GM19467 (cell line): ENCODE measurements around the gene NAV2.

ENCODE experiments used
- ATAC-seq: cut with Tn5 transposase; IDR thresholded peaks from one replicate; pipeline ENCODE4 v1.9.1; 2021; ENCODE audit warnings: mild to moderate bottlenecking, moderate library complexity; ENCODE audit not compliant: unreplicated experiment

The NAV2 gene

DNA sequence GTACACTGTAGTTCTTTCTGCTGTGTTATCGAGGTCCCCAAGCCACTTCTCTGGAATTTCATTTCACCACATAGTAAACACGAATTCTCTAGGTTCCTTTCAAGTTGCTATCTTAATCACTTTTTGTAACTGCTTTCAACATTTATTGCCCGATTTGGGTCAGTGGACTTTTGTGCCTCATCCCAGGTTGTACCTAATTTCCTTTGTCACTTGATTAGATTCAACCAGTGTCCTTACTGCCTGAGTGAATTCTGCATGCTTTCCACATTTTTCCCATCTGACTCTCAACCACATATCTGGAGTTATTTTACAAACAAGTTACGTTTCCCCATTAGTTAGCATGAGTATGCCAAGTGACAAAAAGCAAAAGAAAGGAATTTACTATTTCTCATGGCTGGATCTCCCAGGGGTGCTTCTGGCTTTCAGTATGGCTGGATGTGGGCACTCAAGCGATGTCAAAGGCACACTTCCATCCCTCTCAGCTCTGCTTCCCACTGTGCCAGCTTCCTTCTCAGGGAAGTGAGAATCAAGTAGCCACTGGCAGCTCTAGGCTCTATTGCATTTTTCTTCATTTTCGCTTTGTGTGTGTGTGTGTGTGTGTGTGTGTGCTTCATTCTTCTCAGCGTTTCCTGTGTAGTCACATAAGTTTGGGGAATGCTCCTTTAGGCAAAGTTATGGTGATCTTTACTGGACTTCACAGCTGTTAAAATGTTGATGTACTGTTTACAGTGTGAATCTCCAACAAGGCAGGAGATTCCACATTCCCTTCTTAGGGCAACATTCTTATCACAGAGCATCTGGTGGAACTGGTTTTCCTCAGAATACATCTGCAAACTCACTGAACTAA, 318.7 kb downstream of the NAV2 start:
- ATAC-seq = no peak

DNA sequence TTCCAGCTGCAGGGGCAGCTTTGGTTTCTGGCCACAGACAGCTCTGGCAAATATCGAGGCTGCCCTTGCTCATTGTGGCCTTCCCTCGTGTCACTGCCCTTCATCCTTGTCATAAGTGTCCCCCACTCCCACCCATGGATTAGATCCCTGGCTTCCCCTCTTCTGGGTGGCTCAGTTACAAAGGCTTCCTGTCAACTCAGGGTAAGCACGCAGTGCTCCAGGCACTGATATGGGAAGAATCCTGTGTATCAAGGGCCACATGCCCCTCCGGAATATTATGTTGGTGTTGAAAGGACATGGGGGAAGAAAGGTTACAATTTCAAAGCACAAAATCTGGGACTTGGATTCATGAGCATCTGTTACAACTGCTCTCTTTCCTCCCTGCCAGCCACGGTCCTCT, 319.5 kb downstream of the NAV2 start:
- ATAC-seq = no peak

DNA sequence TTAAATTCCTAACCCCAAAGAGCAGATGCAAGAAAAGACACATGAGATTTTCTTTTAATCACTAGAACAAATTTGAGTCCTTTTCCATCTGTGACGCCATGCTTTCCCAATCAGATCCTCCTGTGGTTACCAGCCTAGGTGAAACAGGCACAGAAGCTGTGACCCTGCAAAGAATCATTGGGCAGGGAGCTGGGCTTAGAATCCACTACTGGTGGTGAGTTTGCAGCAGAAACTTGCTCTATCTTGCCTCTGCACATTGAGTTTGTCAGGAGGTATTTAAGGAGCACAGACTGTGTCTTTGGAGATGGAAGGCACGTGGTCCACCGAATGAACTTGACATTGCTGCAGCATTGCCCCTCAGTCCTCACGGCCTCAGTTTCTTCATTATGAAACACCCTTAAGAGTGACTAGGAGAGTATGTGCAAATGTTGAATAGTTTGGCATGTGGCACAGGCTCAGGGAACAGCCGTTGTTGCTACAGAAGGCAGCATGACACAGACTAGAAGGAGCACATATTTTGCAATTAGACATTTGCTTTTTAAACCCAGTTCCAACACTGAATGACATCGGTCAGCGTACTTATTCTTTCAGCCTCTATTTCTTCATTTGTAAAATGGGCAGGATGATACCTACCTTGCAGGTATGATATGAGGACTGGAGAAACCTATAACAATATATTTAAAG, 320.1 kb downstream of the NAV2 start:
- no peak for ATAC-seq

- no peak for ATAC-seq
Observed at GRCh38 chr11:20033806-20034205, 321.2 kb downstream of the NAV2 start.

DNA sequence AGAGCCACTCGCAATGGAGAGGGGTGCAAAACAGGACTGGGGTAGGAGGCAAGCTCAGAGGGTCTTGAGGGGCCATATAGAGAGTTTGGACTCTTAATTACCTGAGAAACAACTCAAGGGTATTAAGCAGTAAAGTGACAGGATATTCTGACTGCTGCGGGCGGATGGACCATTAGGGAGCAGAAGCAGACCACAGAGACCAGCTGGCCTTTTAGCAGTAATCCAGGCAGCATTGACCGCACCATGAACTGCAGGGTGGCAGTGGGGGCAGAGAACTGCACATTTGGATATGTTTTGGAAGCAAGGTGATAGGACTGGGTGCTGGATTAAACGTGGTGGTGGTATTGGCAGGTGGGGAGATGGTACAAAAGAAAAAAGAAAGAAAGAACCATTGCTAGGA, 322.3 kb downstream of the NAV2 start:
- ATAC-seq = no peak

GRCh38 chr11:20035375-20035700, 322.7 kb downstream of the NAV2 start:
- no peak for ATAC-seq

GRCh38 chr11:20035701-20036601, 323.3 kb downstream of the NAV2 start:
- no peak for ATAC-seq

DNA sequence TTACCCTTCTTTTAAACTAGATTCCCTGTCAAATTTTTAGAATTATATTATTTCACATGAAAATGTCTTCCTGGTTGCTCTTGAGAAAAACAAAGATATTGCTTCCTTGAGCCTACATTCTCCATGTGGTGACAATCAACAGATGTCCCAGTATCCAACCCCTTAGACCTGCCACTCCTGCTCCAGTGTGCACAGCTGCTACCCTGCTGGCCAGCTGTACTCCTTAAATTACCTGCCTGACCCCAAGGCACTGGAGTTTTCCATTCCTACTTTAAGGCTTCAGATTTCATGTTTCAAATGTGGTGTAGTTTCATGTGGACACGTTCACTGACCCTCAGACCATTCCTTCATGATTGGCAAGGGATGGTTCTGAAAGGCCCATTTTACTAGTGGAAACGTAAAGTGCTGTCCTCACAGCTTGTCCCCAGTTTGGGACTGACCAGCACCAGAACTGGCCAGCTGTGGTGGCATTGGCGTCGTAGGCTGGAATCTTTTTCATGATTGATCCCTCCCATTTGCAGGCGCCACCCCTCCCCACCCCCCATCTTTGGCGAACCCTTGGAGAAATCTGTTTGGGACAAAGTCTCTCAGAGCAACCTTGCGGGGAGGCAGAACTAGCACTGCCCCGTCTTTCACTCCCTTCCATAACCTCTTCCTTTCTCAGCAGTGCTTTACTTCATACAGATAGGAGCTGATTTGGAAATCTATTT, 324.1 kb downstream of the NAV2 start:
- ATAC-seq = no peak

- ATAC-seq = no peak
Observed at GRCh38 chr11:20037396-20038153, 324.9 kb downstream of the NAV2 start.

DNA sequence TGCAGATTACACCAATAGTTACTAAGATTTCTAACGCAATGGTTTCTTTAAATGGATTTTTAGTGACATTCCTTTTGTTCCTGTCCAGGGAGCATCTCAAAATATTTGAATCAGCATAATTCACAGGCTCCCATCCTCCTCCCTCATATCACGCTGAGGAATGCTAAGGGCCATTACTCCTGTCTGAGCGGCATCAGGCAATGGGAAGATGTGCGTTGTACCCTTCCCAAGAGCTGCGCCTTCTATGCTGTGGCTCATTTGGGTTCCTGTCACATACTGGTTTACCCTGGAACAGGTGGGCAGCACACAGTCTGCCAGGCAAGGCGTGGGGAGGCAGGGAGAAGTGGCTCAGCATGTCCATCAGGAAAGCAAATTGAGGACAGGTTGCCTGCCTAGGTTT, 325.8 kb downstream of the NAV2 start:
- ATAC-seq = no peak

DNA sequence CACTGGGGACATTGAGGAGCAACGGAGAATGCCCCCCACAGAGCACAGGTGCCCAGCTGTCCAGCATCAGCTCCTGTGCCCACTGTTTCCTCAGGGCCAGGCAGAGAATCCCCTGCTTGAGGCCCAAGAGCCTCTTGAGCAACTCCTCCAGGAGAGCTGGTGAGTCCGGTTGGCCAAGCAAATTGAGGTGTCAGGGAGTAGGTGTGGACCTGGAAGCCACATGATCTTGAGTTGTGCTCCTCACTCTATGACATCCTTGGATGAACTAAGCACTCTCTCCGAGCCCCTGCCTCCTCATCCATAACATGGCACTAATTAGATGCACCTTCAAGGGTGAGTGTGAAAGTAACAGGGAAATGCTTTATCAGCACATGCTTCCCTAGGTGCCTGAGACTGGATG, 326.3 kb downstream of the NAV2 start:
- ATAC-seq = no peak

DNA sequence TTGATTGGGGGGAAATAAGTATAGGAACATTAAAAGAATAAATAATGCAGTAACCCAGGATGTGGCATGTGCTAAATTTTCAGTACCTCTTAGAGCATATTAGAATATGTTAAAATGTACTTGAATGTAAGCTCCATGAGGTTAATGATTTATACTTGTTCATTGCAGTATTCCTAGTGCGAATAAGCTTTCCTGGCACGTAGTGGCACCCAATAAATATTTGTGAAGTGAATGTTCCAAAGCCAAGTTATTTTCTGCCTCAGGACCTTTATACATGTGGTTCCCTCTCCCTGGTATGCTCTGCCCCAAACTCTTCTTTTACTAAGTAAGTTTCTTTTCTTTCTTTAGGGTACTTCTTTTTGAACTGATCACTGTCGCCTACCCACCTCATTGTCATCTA, 328.9 kb downstream of the NAV2 start:
- no peak for ATAC-seq

DNA sequence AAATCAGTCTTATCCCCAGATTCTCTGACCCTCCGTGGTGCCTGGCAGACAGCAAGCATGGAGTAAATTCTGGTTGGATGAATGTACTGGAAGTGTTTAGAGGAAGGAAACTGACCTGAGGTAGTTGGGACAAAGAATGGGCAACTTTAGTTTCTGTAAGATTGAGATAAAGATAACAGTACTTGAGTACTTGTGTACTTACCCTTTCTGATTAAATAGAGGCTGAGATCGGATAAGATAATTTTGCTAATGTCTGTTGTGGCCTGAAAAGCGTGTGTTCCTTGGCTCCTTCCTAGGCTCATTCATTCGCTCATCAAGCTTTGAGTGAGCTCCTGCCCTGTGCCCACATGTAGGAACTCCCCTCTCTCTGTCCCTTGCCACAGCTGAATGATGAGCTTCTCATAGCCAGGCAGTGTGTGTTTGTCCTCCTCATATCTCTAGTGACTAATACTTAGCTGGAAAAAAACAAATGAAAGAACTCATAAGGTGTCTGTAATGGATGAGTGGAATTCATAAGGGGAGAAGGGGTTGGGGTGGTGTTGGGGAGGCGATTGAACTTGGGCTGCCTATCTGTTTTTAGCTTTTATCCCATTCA, 329.5 kb downstream of the NAV2 start:
- ATAC-seq = no peak

GRCh38 chr11:20042811-20043341, 330.2 kb downstream of the NAV2 start:
- ATAC-seq = no peak

DNA sequence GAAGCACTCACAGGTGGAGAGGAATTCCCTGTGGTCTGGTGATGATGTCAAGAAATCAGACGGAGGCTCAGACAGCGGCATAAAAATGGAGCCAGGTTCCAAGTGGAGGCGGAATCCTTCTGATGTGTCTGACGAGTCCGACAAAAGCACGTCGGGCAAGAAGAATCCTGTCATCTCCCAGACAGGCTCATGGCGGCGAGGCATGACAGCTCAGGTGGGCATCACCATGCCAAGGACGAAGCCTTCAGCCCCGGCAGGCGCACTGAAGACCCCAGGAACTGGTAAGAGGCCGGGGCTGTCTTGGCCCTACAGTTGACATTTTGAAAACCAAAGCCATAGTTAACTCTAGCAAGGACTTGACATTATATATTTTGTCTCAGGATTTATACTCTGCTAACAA, 331.4 kb downstream of the NAV2 start:
- ATAC-seq = no peak

- ATAC-seq = no peak
Observed at GRCh38 chr11:20045098-20045688, 332.6 kb downstream of the NAV2 start.

DNA sequence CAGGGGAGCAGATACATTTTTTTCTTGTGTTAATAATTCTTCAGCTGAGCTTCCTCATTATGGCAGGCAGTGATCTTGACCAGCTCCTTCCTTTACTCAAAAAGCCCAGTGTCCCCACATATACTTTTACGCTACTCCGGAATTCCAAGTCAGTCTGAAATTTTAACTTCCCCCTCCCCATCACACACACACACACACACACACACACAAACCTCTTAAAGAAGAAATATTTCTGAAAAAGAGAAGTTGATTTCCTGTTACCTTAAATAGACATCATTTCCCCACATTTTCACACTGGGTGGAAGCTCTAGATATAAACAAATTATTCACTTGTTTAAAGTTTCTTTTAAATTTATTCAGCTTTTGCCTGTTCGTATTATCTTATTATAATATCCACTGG, 333.8 kb downstream of the NAV2 start:
- no peak for ATAC-seq

GRCh38 chr11:20047006-20047768, 334.6 kb downstream of the NAV2 start:
- ATAC-seq = no peak
